Germinal center (tissue), 1 donor: ENCODE measurements around the gene RAPGEF1.

Source experiments
- DNase-seq: peaks from one replicate; pipeline ENCODE4 v3.0.0; 2012; ENCODE audit warnings: mixed read lengths, low spot score

RAPGEF1 gene

GRCh38 chr9:131642496-131643083, 97.3 kb downstream of the RAPGEF1 start:
- no peak for DNase-seq

GRCh38 chr9:131641618-131642495, 98.0 kb downstream of the RAPGEF1 start:
- no peak for DNase-seq

GRCh38 chr9:131640438-131641137, 99.3 kb downstream of the RAPGEF1 start:
- no peak for DNase-seq

GRCh38 chr9:131639769-131640437, 100.0 kb downstream of the RAPGEF1 start:
- DNase-seq = no peak

- DNase-seq = no peak
Measured at GRCh38 chr9:131636593-131636992, 103.3 kb downstream of the RAPGEF1 start.

- DNase-seq = no peak
Measured at GRCh38 chr9:131635892-131636291, 104.0 kb downstream of the RAPGEF1 start.

GRCh38 chr9:131635285-131635684, 104.6 kb downstream of the RAPGEF1 start:
- DNase-seq = no peak

- DNase-seq = no peak
Measured at GRCh38 chr9:131633491-131634031, 106.3 kb downstream of the RAPGEF1 start.

GRCh38 chr9:131631306-131631705, 108.6 kb downstream of the RAPGEF1 start:
- DNase-seq = no peak

- DNase-seq = peak; percentile 30
Measured at GRCh38 chr9:131630205-131630831, 109.6 kb downstream of the RAPGEF1 start.

GRCh38 chr9:131629825-131630204, 110.1 kb downstream of the RAPGEF1 start:
- no peak for DNase-seq

GRCh38 chr9:131629226-131629500, 110.7 kb downstream of the RAPGEF1 start:
- DNase-seq = no peak

- DNase-seq = no peak
Measured at GRCh38 chr9:131628459-131629225, 111.2 kb downstream of the RAPGEF1 start.

- peak; percentile 65 for DNase-seq
Measured at GRCh38 chr9:131627648-131628458, 112.0 kb downstream of the RAPGEF1 start.

GRCh38 chr9:131627326-131627647, 112.6 kb downstream of the RAPGEF1 start:
- DNase-seq = no peak

GRCh38 chr9:131625790-131626670, 113.8 kb downstream of the RAPGEF1 start:
- no peak for DNase-seq

GRCh38 chr9:131625508-131625787, 114.4 kb downstream of the RAPGEF1 start:
- no peak for DNase-seq

- DNase-seq = no peak
Measured at GRCh38 chr9:131624636-131625507, 115.0 kb downstream of the RAPGEF1 start.
